H1 (cell line): ENCODE measurements around the gene CCDC8. TPM values are rescaled to one million over a fixed set of nuclear protein-coding genes. Genes with fewer than 3 reads are reported as not detected.

Experiments
- CTCF ChIA-PET: fragments of 300-600 bp; sonication (Branson Sonifier 250); formaldehyde crosslinking; loops from one replicate; lab custom pipeline; 2021; ENCODE audit not compliant: partially characterized antibody; lab: Charles Lee
- POLR2A ChIA-PET: fragments of 300-600 bp; sonication (Branson Sonifier 250); formaldehyde crosslinking; loops from one replicate; lab custom pipeline; 2021; ENCODE audit warnings: inconsistent platforms; ENCODE audit not compliant: partially characterized antibody; lab: Charles Lee
- DNase-seq, 2 experiments: peaks; one replicate each; pipeline versions ENCODE4 v3.0.0 to v3.0.0-alpha.2; 2010 to 2022; ENCODE audit warnings: low spot score in 2 of 2, low read depth in 1 of 2, mixed read lengths in 1 of 2
- FAIRE-seq: peaks from 2 replicates; lab custom pipeline; 2011; peaks lifted over from hg19 to GRCh38; lab: Jason Lieb, UNC
- H2AFZ ChIP-seq: 2 replicates; pipeline ENCODE4 v1.8.1; 2012; ENCODE audit warnings: low read length, inconsistent platforms
- H2AK5ac ChIP-seq: 2 replicates; pipeline ENCODE4 v1.6.1; 2013; ENCODE audit warnings: low read depth, low read length
- H2BK120ac ChIP-seq: replicated peaks from 2 replicates; pipeline ENCODE3; 2013; ENCODE audit warnings: low read depth, low read length, inconsistent platforms
- H2BK12ac ChIP-seq: 2 replicates; pipeline ENCODE4 v1.6.1; 2013; ENCODE audit warnings: low read depth, low read length
- H2BK15ac ChIP-seq: 2 replicates; pipeline ENCODE4 v1.6.1; 2013; ENCODE audit warnings: low read length
- H2BK20ac ChIP-seq: 2 replicates; pipeline ENCODE4 v1.6.1; 2013; ENCODE audit warnings: low read length
- H2BK5ac ChIP-seq: 2 replicates; pipeline ENCODE4 v1.6.1; 2013; ENCODE audit warnings: low read depth, low read length
- H3K14ac ChIP-seq: 2 replicates; pipeline ENCODE4 v1.6.1; 2013; ENCODE audit warnings: inconsistent platforms; ENCODE audit not compliant: insufficient read length
- H3K18ac ChIP-seq: 2 replicates; pipeline ENCODE4 v1.6.1; 2013; ENCODE audit warnings: low read length; ENCODE audit errors: extremely low read depth
- H3K23ac ChIP-seq: 2 replicates; pipeline ENCODE4 v1.6.1; 2013; ENCODE audit warnings: inconsistent platforms; ENCODE audit not compliant: insufficient read length
- H3K23me2 ChIP-seq: 2 replicates; pipeline ENCODE4 v1.6.1; 2013; ENCODE audit warnings: low read depth, low read length
- H3K27ac ChIP-seq: 2 replicates; pipeline ENCODE4 v1.6.1; 2011; ENCODE audit warnings: low read depth, low read length, inconsistent platforms
- H3K27me3 ChIP-seq, 4 experiments: replicated peaks in 1 of 4; 1 replicate in 1 of 4; 2 replicates in 3 of 4; pipeline versions ENCODE4 v1.6.1 to v1.8.1; 2011 to 2013; ENCODE audit warnings: low read length in 3 of 4, mild to moderate bottlenecking in 3 of 4, inconsistent platforms in 2 of 4, mixed read lengths in 2 of 4, moderate library complexity in 1 of 4; ENCODE audit not compliant: control insufficient read depth in 3 of 4, insufficient read depth in 3 of 4; ENCODE audit errors: extremely low read depth in 1 of 4
- H3K36me3 ChIP-seq, 4 experiments: 2 replicates each; pipeline versions ENCODE4 v1.6.1 to v1.8.1; 2011 to 2013; ENCODE audit warnings: mild to moderate bottlenecking in 4 of 4, low read length in 3 of 4, moderate library complexity in 2 of 4, control low read depth in 1 of 4, inconsistent platforms in 1 of 4; ENCODE audit not compliant: insufficient read depth in 4 of 4, control insufficient read depth in 2 of 4
- H3K4ac ChIP-seq: replicated peaks from 2 replicates; pipeline ENCODE3; 2013; ENCODE audit warnings: low read length, low read depth, mixed read lengths, inconsistent platforms; ENCODE audit not compliant: insufficient read length
- H3K4me1 ChIP-seq, 4 experiments: replicated peaks in 1 of 4; 1 replicate in 1 of 4; 2 replicates in 3 of 4; pipeline versions ENCODE4 v1.6.1 to v1.8.1; 2011 to 2013; ENCODE audit warnings: low read length in 3 of 4, inconsistent platforms in 2 of 4, mixed read lengths in 1 of 4; ENCODE audit not compliant: insufficient read depth in 4 of 4, control insufficient read depth in 3 of 4
- H3K4me2 ChIP-seq, 2 experiments: 2 replicates each; pipeline versions ENCODE4 v1.6.1 to v1.8.1; 2011 to 2013; ENCODE audit warnings: low read depth in 2 of 2, low read length in 2 of 2, control low read depth in 1 of 2, inconsistent platforms in 1 of 2, mild to moderate bottlenecking in 1 of 2; ENCODE audit not compliant: insufficient read depth in 1 of 2
- H3K4me3 ChIP-seq, 4 experiments: fragments of 200-600, 300-600 bp in 1 of 4; sonication (generic), shearing (Covaris generic), sonication (Bioruptor Twin) in 1 of 4; 2 replicates each; pipeline versions ENCODE4 v1.5.1 to v1.8.1; 2011 to 2016; ENCODE audit warnings: low read length in 4 of 4, low read depth in 3 of 4, control low read depth in 2 of 4, inconsistent platforms in 2 of 4, mild to moderate bottlenecking in 2 of 4, mixed read lengths in 1 of 4, moderate library complexity in 1 of 4; ENCODE audit not compliant: insufficient read depth in 2 of 4; ENCODE audit errors: extremely low read depth in 1 of 4
- H3K56ac ChIP-seq: replicated peaks from 2 replicates; pipeline ENCODE3; 2013; ENCODE audit warnings: low read depth, mild to moderate bottlenecking, mixed read lengths, low read length, inconsistent platforms; ENCODE audit not compliant: insufficient read length
- H3K79me1 ChIP-seq: 2 replicates; pipeline ENCODE4 v1.6.1; 2013; ENCODE audit warnings: low read depth, low read length, control low read depth
- H3K79me2 ChIP-seq, 2 experiments: 2 replicates each; pipeline versions ENCODE4 v1.6.1 to v1.8.1; 2012 to 2013; ENCODE audit warnings: low read length in 2 of 2, mild to moderate bottlenecking in 2 of 2, inconsistent platforms in 1 of 2; ENCODE audit not compliant: insufficient read depth in 2 of 2, control insufficient read depth in 1 of 2
- H3K9ac ChIP-seq, 4 experiments: replicated peaks in 1 of 4; 1 replicate in 1 of 4; 2 replicates in 3 of 4; pipeline versions ENCODE4 v1.6.1 to v1.8.1; 2011 to 2013; ENCODE audit warnings: low read depth in 3 of 4, low read length in 3 of 4, control low read depth in 2 of 4, mild to moderate bottlenecking in 2 of 4, moderate library complexity in 2 of 4, inconsistent platforms in 1 of 4; ENCODE audit errors: extremely low read depth in 1 of 4
- H3K9me3 ChIP-seq, 2 experiments: 2 replicates each; pipeline versions ENCODE4 v1.6.1 to v1.8.1; 2012 to 2013; ENCODE audit warnings: mild to moderate bottlenecking in 2 of 2, moderate library complexity in 2 of 2, control low read depth in 1 of 2, inconsistent platforms in 1 of 2, low read depth in 1 of 2, low read length in 1 of 2, mixed read lengths in 1 of 2; ENCODE audit not compliant: insufficient read depth in 2 of 2
- H4K20me1 ChIP-seq, 2 experiments: replicated peaks in 1 of 2; 2 replicates each; pipeline versions ENCODE3 to v1.8.1; 2011 to 2013; ENCODE audit warnings: inconsistent platforms in 2 of 2, low read length in 2 of 2, mild to moderate bottlenecking in 1 of 2; ENCODE audit not compliant: insufficient read depth in 2 of 2, control insufficient read depth in 1 of 2
- H4K5ac ChIP-seq: 2 replicates; pipeline ENCODE4 v1.6.1; 2013; ENCODE audit warnings: low read length, low read depth, mixed read lengths, inconsistent platforms; ENCODE audit not compliant: insufficient read length
- H4K8ac ChIP-seq: 2 replicates; pipeline ENCODE4 v1.8.0; 2013; ENCODE audit warnings: mild to moderate bottlenecking, moderate library complexity, low read length, inconsistent platforms; ENCODE audit not compliant: insufficient read depth; ENCODE audit errors: extremely low read depth
- H4K91ac ChIP-seq: replicated peaks from 2 replicates; pipeline ENCODE3; 2013; ENCODE audit warnings: low read length, mixed read lengths, inconsistent platforms; ENCODE audit not compliant: insufficient read length
- ATF2 ChIP-seq: IDR thresholded peaks from 2 replicates; pipeline ENCODE4 v1.6.1; 2012; ENCODE audit warnings: low read length, inconsistent platforms
- ATF3 ChIP-seq: IDR thresholded peaks from 2 replicates; pipeline ENCODE4 v1.6.1; 2011; ENCODE audit warnings: low read depth, mild to moderate bottlenecking, low read length; ENCODE audit not compliant: insufficient read depth
- GABPA ChIP-seq: IDR thresholded peaks from 2 replicates; pipeline ENCODE4 v1.6.1; 2011; ENCODE audit warnings: mild to moderate bottlenecking, low read length, moderate library complexity, borderline replicate concordance; ENCODE audit not compliant: insufficient read depth
- HDAC2 ChIP-seq, 2 experiments: fragments of 300-600 bp in 1 of 2; sonication (generic) in 1 of 2; IDR thresholded peaks; 2 replicates each; pipeline ENCODE4 v1.6.1; 2011 to 2012; ENCODE audit warnings: low read depth in 2 of 2, low read length in 2 of 2, mild to moderate bottlenecking in 2 of 2, moderate library complexity in 2 of 2, borderline replicate concordance in 1 of 2, inconsistent platforms in 1 of 2
- SP4 ChIP-seq: IDR thresholded peaks from 2 replicates; pipeline ENCODE4 v1.6.1; 2012; ENCODE audit warnings: low read length, inconsistent platforms
- USF2 ChIP-seq: IDR thresholded peaks from 2 replicates; pipeline ENCODE4 v1.6.1; 2011; ENCODE audit warnings: low read length, improper control_type of control experiment
- ZNF274 ChIP-seq: IDR thresholded peaks from 2 replicates; pipeline ENCODE4 v1.7.0; 2012; ENCODE audit warnings: low read length, borderline replicate concordance; ENCODE audit errors: extremely low read depth
- WGBS, 2 experiments: shearing (Covaris generic) in 1 of 2; methylation state at CpG; one replicate each; pipeline versions ENCODE4 v1.1.6 to v1.1.7; 2013 to 2015; ENCODE audit warnings: low lambda C conversion rate in 2 of 2, mixed read lengths in 2 of 2, inconsistent platforms in 1 of 2, low coverage in 1 of 2, missing lambda C conversion rate in 1 of 2; ENCODE audit not compliant: insufficient replicate concordance in 2 of 2, insufficient coverage in 1 of 2, insufficient read length in 1 of 2; ENCODE audit errors: extremely low coverage in 1 of 2, missing lambda C conversion rate in 1 of 2; 5-methylcytosine and 5-hydroxymethylcytosine counted together
- polyA plus RNA-seq, 7 experiments: library from polyadenylated mRNA; depleted of rRNA in 3 of 7; stranded (reverse) in 5 of 7; unstranded in 2 of 7; fragments of >200 nt in 5 of 7; fragments of 200-250 nt in 2 of 7; gene quantifications; 1 replicate in 5 of 7; 2 replicates in 1 of 7; 4 replicates in 1 of 7; pipeline versions ENCODE4 v1.2.1 to v1.2.3, GENCODE V29; 2011 to 2013; ENCODE audit warnings: missing spikeins in 2 of 7, mixed read lengths in 2 of 7
- total RNA-seq: library from RNA; stranded (reverse); fragmentation: NEBNext Ultra II Directional; extraction: Animal tissue kit (Norgen Biotek cat#: 25700); gene quantifications from 2 replicates; pipeline ENCODE4 v1.2.1, GENCODE V29; 2021

The CCDC8 gene
- total and polyA plus RNA-seq, 2 of the 8 experiments (the other 6 are each of a cell fraction or from before 2014, with no cell fraction given) = 4.9 to 13.6 TPM

GRCh38 chr19:46393456-46394401 is 19.6 kb downstream of the CCDC8 start:
- CTCF ChIA-PET = interaction anchor here (0.9 to 15.2 kb wide), 5 partner anchors 8 to 120 kb away, joined by 3 to 254 read pairs (median 11); no protein-coding TSS in a partner anchor
- TF ChIP-seq SP4 (no peak), ATF3 (no peak), ZNF274 (no peak), HDAC2 (IDR thresholded peaks at IDR 0.05; ENCODE audit: borderline replicate concordance in 1 of 2, low read depth in 2 of 2, low read length in 2 of 2) (no peak), USF2 (no peak), GABPA (no peak), ATF2 (no peak)

More at GRCh38 chr19:46393456-46394401, 19.6 kb downstream of the CCDC8 start:
- Histone ChIP-seq H3K36me3 (peaks cover 1 to 33% (median 21%) of the 10 kb centered on the region in 4 experiments; a peak in 6 of 8 replicates), H2AK5ac (no peak overlapping the region), H3K79me2 (no peaks in the 10 kb centered on the region), H4K91ac (no peak overlapping the region), H3K4me1 (no peaks in the 10 kb centered on the region; a peak in 2 of 7 replicates), H2BK12ac (no peak overlapping the region), H3K4ac (no peak overlapping the region), H3K27me3 (no peaks in the 10 kb centered on the region), H3K23me2 (no peaks in the 10 kb centered on the region), H3K79me1 (no peaks in the 10 kb centered on the region), H2BK15ac (no peak overlapping the region), H3K23ac (no peak overlapping the region), H3K14ac (no peak overlapping the region), H2AFZ (no peak overlapping the region), H2BK5ac (no peak overlapping the region), H4K20me1 (peaks cover 0 to 3% of the 10 kb centered on the region in 2 experiments), H4K8ac (no peak overlapping the region; the same call in 1 of the 2 replicates), H3K9me3 (no peaks in the 10 kb centered on the region), H3K18ac (no peak overlapping the region), H2BK20ac (no peak overlapping the region), H2BK120ac (no peak overlapping the region), H3K27ac (no peak overlapping the region), H3K4me3 (no peak overlapping the region), H3K4me2 (no peak overlapping the region), H3K56ac (no peak overlapping the region), H3K9ac (no peak overlapping the region), H4K5ac (no peak overlapping the region)
- FAIRE-seq (no peak), DNase-seq (no peak)
- WGBS, 2 experiments = 81% methylated on average over 21 of the region's 21 CpGs; no CpG with 5 or more reads in 1 of the 2 experiments
- POLR2A ChIA-PET = interaction anchor here (0.5 to 3.2 kb wide), 6 partner anchors 9 to 115 kb away, joined by 3 to 15 read pairs (median 3); no protein-coding TSS in a partner anchor
